WTC11 (cell line): ENCODE data around the gene ACO2. TPM values are rescaled to one million over a fixed set of nuclear protein-coding genes. Genes with fewer than 3 reads are reported as not detected.
A peak's percentile ranks its signal among the peaks of the same experiment; 100 is the strongest.

Experiments used
- ATAC-seq: fragments of 200-7000 bp; cut with Tn5 transposase; 2 replicates; pipeline ENCODE4 v1.10.0; 2021; ENCODE audit warnings: mild to moderate bottlenecking, moderate library complexity
- CTCF ChIA-PET: fragments of 300-600 bp; sonication (Branson Sonifier 250); formaldehyde crosslinking; loops from one replicate; lab custom pipeline; 2021; ENCODE audit warnings: antibody characterized with exemption; lab: Charles Lee
- POLR2A ChIA-PET: fragments of 350-600 bp; sonication (Branson Sonifier 250); formaldehyde crosslinking; loops from one replicate; lab custom pipeline; 2021; ENCODE audit warnings: antibody characterized with exemption; lab: Charles Lee
- DNase-seq: peaks from one replicate; pipeline ENCODE4 v3.0.0; 2021; ENCODE audit warnings: low spot score
- H3K27ac Mint-ChIP-seq: 2 replicates; pipeline ENCODE4 v1.8.0; 2021; ENCODE audit warnings: mixed read lengths
- H3K27me3 Mint-ChIP-seq: 2 replicates; pipeline ENCODE4 v1.8.0; 2021; ENCODE audit warnings: low read depth, mild to moderate bottlenecking, moderate library complexity, mixed read lengths
- H3K36me3 Mint-ChIP-seq: 2 replicates; pipeline ENCODE4 v1.8.0; 2021; ENCODE audit warnings: mixed read lengths
- H3K4me1 Mint-ChIP-seq: 2 replicates; pipeline ENCODE4 v1.8.0; 2022; ENCODE audit warnings: mixed read lengths
- H3K4me3 Mint-ChIP-seq: 2 replicates; pipeline ENCODE4 v1.8.0; 2021; ENCODE audit warnings: mild to moderate bottlenecking, moderate library complexity, mixed read lengths
- H3K9me3 Mint-ChIP-seq: 2 replicates; pipeline ENCODE4 v1.8.0; 2021; ENCODE audit warnings: mixed read lengths
- CBFB ChIP-seq: sonication (generic); formaldehyde crosslinking; IDR thresholded peaks from 2 replicates; pipeline ENCODE4 v1.8.1; 2022; ENCODE audit warnings: mild to moderate bottlenecking, low read depth, missing genetic modification reagents
- CREB1 ChIP-seq: sonication (generic); formaldehyde crosslinking; IDR thresholded peaks from 2 replicates; pipeline ENCODE4 v1.8.0; 2023; ENCODE audit warnings: mild to moderate bottlenecking, missing genetic modification reagents
- ETV6 ChIP-seq: sonication (generic); formaldehyde crosslinking; IDR thresholded peaks from 2 replicates; pipeline ENCODE4 v1.8.1; 2022; ENCODE audit warnings: mild to moderate bottlenecking, missing genetic modification reagents
- KAT7 ChIP-seq: sonication (generic); formaldehyde crosslinking; IDR thresholded peaks from 2 replicates; pipeline ENCODE4 v1.8.1; 2023; ENCODE audit warnings: missing genetic modification reagents, mild to moderate bottlenecking, borderline replicate concordance
- MXD4 ChIP-seq: fragments of 250-450 bp; sonication (Bioruptor Pico); IDR thresholded peaks from 2 replicates; pipeline ENCODE4 v1.8.0; 2021; ENCODE audit warnings: mild to moderate bottlenecking, moderate library complexity, borderline replicate concordance
- MYBL2 ChIP-seq: sonication (generic); formaldehyde crosslinking; IDR thresholded peaks from 2 replicates; pipeline ENCODE4 v1.8.1; 2023; ENCODE audit warnings: mild to moderate bottlenecking, moderate library complexity, missing genetic modification reagents
- NFE2L1 ChIP-seq: sonication (generic); formaldehyde crosslinking; IDR thresholded peaks from 2 replicates; pipeline ENCODE4 v1.8.1; 2023; ENCODE audit warnings: missing genetic modification reagents
- PRRX2 ChIP-seq: fragments of 250-450 bp; sonication (Bioruptor Pico); IDR thresholded peaks from 2 replicates; pipeline ENCODE4 v1.8.0; 2021; ENCODE audit warnings: mild to moderate bottlenecking
- ZNF121 ChIP-seq: sonication (generic); formaldehyde crosslinking; IDR thresholded peaks from 2 replicates; pipeline ENCODE4 v1.8.0; 2023; ENCODE audit warnings: missing genetic modification reagents
- ZNF138 ChIP-seq: sonication (generic); formaldehyde crosslinking; conservative IDR thresholded peaks from 2 replicates; pipeline ENCODE4 v1.8.1; 2022; ENCODE audit warnings: mild to moderate bottlenecking, moderate library complexity, missing genetic modification reagents
- ZNF219 ChIP-seq: sonication (generic); formaldehyde crosslinking; IDR thresholded peaks from 2 replicates; pipeline ENCODE4 v1.8.0; 2023; ENCODE audit warnings: missing genetic modification reagents, mild to moderate bottlenecking, borderline replicate concordance
- ZNF396 ChIP-seq: fragments of 250-450 bp; sonication (Bioruptor Pico); IDR thresholded peaks from 2 replicates; pipeline ENCODE4 v1.8.0; 2021; ENCODE audit warnings: mild to moderate bottlenecking, moderate library complexity, borderline replicate concordance
- ZNF423 ChIP-seq: fragments of 250-450 bp; sonication (Bioruptor Pico); IDR thresholded peaks from 2 replicates; pipeline ENCODE4 v2.1.2; 2022; ENCODE audit warnings: mild to moderate bottlenecking, moderate library complexity
- ZNF671 ChIP-seq: fragments of 250-450 bp; sonication (Bioruptor Pico); IDR thresholded peaks from 2 replicates; pipeline ENCODE4 v1.8.0; 2021; ENCODE audit warnings: mild to moderate bottlenecking
- total RNA-seq: library from RNA; stranded (reverse); gene quantifications from 3 replicates; pipeline ENCODE4 v1.2.3, GENCODE V29; 2021
- TF ChIP-seq, protein P1 (sequence below): fragments of 250-450 bp; sonication (Bioruptor Pico); IDR thresholded peaks from 2 replicates; pipeline ENCODE4 v1.9.0; 2021; ENCODE audit warnings: mild to moderate bottlenecking, borderline replicate concordance
- TF ChIP-seq, protein P2 (sequence below): sonication (generic); formaldehyde crosslinking; IDR thresholded peaks from 2 replicates; pipeline ENCODE4 v1.8.0; 2022; ENCODE audit warnings: mild to moderate bottlenecking, missing genetic modification reagents
- TF ChIP-seq, protein P3 (sequence below): sonication (generic); formaldehyde crosslinking; IDR thresholded peaks from 2 replicates; pipeline ENCODE4 v1.8.1; 2022; ENCODE audit warnings: mild to moderate bottlenecking, moderate library complexity, missing genetic modification reagents
- TF ChIP-seq, protein P4 (sequence below): fragments of 250-450 bp; sonication (Bioruptor Pico); IDR thresholded peaks from 2 replicates; pipeline ENCODE4 v1.9.0; 2021; ENCODE audit warnings: moderate library complexity, mild to moderate bottlenecking, inconsistent platforms, borderline replicate concordance
- TF ChIP-seq, protein P5 (sequence below): fragments of 200-600 bp; IDR thresholded peaks from 2 replicates; pipeline ENCODE4 v1.8.0; 2022; ENCODE audit warnings: antibody characterized with exemption

Gene ACO2
- total RNA-seq, 1 experiment from 2014 or later: 104 TPM

DNA sequence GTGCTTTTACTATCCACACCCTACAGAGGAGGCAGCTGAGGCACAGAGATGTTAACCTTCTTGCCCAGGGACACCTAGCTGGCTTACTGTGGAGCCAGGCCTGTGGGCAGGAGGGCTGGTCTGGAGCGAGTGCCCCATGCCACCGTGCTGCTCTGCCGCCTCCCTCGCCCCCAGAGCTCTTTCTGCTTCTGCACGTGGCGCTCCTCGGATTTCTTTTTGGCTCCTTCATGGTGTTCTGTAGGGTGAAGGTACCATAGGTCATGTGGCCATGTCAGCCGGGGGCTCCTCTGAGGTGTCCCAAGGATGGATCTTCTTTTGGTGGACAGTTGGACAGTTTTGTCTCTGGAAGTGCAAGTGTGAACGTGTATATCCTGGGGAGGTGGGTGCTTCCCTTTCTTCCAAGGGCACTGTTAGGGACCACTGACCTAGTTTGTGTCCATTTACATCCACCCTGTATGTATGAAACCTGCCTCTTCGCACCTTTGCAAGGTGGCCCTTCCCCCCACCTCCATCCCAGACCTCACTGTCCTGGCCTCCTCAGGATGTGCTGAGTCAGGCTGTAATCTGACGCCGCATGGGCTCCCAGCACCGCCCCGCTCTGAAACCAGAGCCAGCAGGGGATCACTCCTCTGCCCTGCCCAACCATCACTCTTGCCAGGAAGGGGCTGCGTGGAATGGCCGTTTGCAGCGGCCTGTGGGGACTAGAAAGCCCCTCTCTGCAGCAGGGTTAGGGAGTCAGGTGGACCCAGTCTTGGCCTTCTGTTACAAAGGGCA lies 43.7 kb downstream of the ACO2 start (continued):
- TF ChIP-seq, protein P1, sequence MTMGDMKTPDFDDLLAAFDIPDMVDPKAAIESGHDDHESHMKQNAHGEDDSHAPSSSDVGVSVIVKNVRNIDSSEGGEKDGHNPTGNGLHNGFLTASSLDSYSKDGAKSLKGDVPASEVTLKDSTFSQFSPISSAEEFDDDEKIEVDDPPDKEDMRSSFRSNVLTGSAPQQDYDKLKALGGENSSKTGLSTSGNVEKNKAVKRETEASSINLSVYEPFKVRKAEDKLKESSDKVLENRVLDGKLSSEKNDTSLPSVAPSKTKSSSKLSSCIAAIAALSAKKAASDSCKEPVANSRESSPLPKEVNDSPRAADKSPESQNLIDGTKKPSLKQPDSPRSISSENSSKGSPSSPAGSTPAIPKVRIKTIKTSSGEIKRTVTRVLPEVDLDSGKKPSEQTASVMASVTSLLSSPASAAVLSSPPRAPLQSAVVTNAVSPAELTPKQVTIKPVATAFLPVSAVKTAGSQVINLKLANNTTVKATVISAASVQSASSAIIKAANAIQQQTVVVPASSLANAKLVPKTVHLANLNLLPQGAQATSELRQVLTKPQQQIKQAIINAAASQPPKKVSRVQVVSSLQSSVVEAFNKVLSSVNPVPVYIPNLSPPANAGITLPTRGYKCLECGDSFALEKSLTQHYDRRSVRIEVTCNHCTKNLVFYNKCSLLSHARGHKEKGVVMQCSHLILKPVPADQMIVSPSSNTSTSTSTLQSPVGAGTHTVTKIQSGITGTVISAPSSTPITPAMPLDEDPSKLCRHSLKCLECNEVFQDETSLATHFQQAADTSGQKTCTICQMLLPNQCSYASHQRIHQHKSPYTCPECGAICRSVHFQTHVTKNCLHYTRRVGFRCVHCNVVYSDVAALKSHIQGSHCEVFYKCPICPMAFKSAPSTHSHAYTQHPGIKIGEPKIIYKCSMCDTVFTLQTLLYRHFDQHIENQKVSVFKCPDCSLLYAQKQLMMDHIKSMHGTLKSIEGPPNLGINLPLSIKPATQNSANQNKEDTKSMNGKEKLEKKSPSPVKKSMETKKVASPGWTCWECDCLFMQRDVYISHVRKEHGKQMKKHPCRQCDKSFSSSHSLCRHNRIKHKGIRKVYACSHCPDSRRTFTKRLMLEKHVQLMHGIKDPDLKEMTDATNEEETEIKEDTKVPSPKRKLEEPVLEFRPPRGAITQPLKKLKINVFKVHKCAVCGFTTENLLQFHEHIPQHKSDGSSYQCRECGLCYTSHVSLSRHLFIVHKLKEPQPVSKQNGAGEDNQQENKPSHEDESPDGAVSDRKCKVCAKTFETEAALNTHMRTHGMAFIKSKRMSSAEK (CRISPR knock-in tag): no peak
- TF ChIP-seq CREB1 (CRISPR knock-in tag): no peak

DNA sequence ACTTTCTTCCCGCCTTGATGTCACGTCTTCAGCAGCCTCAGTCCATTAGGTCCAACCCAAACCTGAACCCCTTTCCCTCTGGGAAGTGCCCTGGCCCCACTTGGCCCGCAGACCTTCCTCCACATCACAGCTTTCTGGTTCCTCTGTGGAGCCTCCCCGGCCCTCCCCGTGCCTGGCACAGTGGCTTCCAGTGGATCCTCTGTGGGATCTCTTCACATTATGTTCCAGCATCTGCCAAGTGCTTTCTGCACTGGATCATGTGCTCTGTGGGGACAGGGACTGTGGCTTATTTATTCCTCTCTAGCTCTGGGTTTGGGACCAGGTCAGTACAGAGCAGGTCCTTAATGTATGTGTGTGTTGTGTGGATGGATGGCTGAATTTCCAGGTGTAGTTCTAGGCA lies 44.5 kb downstream of the ACO2 start:
- no peaks in the 10 kb centered on the region for H3K27me3 Mint-ChIP-seq
- CTCF ChIA-PET: interaction anchor here (1.1 to 2.1 kb wide), 4 partner anchors 13 to 111 kb away, joined by 3 to 12 read pairs (median 7); no protein-coding TSS in a partner anchor
- TF ChIP-seq KAT7 (CRISPR knock-in tag) (no peak), MXD4 (CRISPR knock-in tag) (no peak), CBFB (CRISPR knock-in tag) (no peak), ETV6 (CRISPR knock-in tag) (no peak), NFE2L1 (CRISPR knock-in tag) (no peak), ZNF671 (CRISPR knock-in tag) (no peak), MYBL2 (no peak), ZNF121 (no peak), ZNF396 (CRISPR knock-in tag) (no peak), ZNF219 (CRISPR knock-in tag) (no peak), PRRX2 (no peak), ZNF138 (CRISPR knock-in tag) (no peak), ZNF423 (CRISPR knock-in tag) (no peak), CREB1 (CRISPR knock-in tag) (no peak)
- TF ChIP-seq, protein P2, sequence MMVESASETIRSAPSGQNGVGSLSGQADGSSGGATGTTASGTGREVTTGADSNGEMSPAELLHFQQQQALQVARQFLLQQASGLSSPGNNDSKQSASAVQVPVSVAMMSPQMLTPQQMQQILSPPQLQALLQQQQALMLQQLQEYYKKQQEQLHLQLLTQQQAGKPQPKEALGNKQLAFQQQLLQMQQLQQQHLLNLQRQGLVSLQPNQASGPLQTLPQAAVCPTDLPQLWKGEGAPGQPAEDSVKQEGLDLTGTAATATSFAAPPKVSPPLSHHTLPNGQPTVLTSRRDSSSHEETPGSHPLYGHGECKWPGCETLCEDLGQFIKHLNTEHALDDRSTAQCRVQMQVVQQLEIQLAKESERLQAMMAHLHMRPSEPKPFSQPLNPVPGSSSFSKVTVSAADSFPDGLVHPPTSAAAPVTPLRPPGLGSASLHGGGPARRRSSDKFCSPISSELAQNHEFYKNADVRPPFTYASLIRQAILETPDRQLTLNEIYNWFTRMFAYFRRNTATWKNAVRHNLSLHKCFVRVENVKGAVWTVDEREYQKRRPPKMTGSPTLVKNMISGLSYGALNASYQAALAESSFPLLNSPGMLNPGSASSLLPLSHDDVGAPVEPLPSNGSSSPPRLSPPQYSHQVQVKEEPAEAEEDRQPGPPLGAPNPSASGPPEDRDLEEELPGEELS (CRISPR knock-in tag): no peak
- TF ChIP-seq, protein P3, sequence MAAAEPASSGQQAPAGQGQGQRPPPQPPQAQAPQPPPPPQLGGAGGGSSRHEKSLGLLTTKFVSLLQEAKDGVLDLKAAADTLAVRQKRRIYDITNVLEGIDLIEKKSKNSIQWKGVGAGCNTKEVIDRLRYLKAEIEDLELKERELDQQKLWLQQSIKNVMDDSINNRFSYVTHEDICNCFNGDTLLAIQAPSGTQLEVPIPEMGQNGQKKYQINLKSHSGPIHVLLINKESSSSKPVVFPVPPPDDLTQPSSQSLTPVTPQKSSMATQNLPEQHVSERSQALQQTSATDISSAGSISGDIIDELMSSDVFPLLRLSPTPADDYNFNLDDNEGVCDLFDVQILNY: no peak
- TF ChIP-seq, protein P4, sequence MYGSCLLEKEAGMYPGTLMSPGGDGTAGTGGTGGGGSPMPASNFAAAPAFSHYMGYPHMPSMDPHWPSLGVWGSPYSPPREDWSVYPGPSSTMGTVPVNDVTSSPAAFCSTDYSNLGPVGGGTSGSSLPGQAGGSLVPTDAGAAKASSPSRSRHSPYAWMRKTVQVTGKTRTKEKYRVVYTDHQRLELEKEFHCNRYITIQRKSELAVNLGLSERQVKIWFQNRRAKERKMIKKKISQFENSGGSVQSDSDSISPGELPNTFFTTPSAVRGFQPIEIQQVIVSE (CRISPR knock-in tag): no peak
- TF ChIP-seq, protein P5, sequence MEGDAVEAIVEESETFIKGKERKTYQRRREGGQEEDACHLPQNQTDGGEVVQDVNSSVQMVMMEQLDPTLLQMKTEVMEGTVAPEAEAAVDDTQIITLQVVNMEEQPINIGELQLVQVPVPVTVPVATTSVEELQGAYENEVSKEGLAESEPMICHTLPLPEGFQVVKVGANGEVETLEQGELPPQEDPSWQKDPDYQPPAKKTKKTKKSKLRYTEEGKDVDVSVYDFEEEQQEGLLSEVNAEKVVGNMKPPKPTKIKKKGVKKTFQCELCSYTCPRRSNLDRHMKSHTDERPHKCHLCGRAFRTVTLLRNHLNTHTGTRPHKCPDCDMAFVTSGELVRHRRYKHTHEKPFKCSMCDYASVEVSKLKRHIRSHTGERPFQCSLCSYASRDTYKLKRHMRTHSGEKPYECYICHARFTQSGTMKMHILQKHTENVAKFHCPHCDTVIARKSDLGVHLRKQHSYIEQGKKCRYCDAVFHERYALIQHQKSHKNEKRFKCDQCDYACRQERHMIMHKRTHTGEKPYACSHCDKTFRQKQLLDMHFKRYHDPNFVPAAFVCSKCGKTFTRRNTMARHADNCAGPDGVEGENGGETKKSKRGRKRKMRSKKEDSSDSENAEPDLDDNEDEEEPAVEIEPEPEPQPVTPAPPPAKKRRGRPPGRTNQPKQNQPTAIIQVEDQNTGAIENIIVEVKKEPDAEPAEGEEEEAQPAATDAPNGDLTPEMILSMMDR: no peak
- H3K36me3 Mint-ChIP-seq: peaks cover 22% of the 10 kb centered on the region; the same call in 1 of the 2 replicates
- no peak for ATAC-seq
- H3K4me1 Mint-ChIP-seq: peaks cover 22% of the 10 kb centered on the region
- no peak for DNase-seq
- peak overlapping the region; percentile 94 for H3K27ac Mint-ChIP-seq
- peak overlapping the region; percentile 19 for H3K4me3 Mint-ChIP-seq
- POLR2A ChIA-PET: interaction anchor here (0.9 to 1.0 kb wide), 2 partner anchors 65 to 109 kb away, joined by 3 read pairs; no protein-coding TSS in a partner anchor
- H3K9me3 Mint-ChIP-seq: no peaks in the 10 kb centered on the region
